Activated CD4-positive, alpha-beta T cell treated with anti-CD3 and anti-CD28 coated beads, Interleukin-2, Interleukin-6, amounts not matched to agents 100 ng/mL and 50 ng/mL, durations not matched to agents 16 hours and 8 hours (primary cell): ENCODE measurements around the gene FN1.
"Not testable (repeated sequence)": the region's sequence is repeated elsewhere in the genome, so short reads cannot be mapped to it uniquely, and the experiment has no call there.

Source experiments
- DNase-seq: peaks from one replicate; pipeline ENCODE4 v3.0.0-alpha.2; 2020

FN1 gene

GRCh38 chr2:215363461-215364156 lies 72.3 kb downstream of the FN1 start:
- DNase-seq: no peak

DNA sequence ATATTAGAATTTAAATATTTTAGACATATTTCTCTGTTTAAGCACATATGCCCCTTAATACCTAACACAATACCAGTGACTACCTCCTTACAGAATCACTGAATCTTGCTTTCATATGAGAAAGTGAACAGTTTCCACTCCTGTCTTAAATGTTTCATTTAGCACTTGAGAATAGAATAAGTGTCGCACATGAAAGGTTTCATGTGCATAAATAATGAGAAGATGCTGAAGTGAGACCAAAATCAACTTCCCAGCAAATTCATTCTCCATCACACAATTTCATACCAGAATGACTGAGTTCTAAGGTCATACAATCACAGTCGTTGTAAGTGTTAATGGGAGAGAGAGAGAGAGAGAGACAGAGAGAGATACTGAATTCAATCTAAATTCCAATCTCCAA lies 72.8 kb downstream of the FN1 start:
- no peak for DNase-seq

DNA sequence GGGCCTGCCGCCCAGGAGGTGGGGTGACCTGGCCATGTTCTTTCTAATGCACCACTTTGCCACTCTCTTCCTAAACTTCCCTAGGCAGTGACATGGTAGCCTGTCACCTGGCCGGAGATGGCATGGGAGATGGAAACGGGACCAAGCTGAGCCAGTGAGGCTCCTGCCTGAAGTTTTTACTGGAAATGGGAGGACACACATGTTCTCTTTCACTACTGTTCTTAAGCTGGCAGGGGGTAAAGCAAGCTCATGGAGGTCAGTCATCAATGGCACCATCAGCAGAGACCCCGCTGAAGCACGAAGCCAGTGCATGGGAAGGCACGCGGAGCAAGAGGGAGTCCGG lies 73.3 kb downstream of the FN1 start:
- DNase-seq: no peak

- DNase-seq: no peak
Observed at GRCh38 chr2:215361876-215362561, 73.8 kb downstream of the FN1 start.

DNA sequence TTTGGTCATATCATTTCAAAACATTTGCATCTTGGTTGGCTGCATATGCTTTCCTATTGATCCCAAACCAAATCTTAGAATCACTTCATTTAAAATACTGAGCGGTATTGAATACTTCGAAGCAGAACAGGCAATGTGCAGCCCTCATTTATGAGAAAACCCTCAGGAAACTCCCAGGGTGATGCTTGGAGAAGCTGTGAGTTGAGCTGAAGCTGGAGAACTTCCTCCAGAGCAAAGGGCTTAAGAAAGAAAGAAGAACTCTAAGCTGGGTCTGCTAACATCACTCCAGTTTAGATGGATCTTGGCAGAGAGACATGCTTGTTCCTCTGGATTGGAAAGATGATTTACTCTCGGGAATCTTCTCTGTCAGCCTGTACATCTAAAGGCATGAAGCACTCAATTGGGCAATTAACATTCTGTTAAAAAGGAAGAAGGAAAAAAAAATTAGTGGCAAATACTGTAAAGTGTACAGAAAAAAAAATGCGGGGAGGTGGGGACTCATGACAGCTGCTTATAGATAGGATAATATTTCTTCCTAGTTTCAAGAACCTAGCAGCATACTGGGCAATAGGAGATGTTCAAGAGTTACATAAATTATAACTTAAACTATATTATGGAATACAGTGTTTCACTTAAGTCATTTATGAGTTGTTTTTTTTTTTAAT lies 74.5 kb downstream of the FN1 start:
- no peak for DNase-seq

DNA sequence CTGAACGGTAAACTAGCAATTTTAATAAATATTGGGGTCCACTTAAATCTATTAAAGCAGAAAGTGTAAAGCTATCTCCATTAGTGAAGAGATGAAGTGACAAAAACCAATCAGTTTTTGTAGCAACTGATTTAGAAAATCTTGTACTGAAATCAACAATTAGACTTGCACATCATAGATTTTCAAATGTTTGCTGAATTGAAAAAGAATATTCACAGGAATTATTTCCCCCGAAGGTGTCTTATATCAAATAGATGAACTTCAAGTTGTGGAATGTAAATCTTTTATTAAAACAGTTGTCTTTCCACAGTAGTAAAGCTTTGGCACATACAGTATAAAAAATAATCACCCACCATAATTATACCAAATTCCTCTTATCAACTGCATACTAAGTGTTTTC lies 75.3 kb downstream of the FN1 start:
- DNase-seq: no peak

- not testable (repeated sequence) for DNase-seq
Observed at GRCh38 chr2:215360059-215360458, 75.8 kb downstream of the FN1 start.

DNA sequence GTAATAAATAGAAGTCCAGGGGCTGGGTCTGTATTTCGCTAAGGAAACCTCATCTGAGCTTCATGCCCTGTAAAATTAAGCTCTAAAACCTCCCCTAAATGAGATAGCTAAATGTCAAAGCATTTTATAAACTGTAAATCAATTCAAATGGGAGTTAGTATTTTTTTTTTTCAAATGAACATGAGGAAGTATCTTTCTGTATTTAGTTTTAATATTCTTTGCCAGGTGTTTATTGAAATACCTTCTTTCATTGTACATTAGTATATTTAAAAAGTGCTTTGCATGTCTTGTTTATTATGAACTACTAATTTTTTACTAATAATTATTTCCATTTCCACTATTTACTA lies 76.3 kb downstream of the FN1 start:
- DNase-seq: no peak

- DNase-seq: no peak
Observed at GRCh38 chr2:215358891-215359575, 76.8 kb downstream of the FN1 start.

DNA sequence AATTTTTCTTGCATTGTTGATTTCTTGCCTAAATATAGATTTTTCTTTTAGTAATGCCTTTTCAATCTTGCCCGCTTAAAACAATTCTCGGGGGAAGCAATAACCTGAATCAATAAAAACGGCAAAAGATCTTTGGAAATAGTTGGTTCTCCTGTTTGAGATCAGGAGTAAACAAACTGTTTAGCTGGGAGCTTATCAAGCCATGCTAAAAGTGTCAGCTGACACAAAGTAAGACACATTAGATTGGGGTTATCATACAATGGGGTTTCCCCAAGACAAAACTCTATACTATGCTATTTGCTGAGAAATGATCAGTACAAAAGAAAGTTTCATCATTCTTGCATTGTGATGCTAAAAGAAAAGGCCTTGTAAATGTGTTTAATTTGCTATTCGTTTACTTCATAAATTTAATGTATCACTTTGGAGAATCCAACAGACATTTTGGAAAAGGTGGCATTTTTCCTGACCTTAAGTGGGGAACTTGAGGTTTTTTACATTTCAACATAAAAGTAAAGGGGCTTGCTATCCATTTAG lies 77.5 kb downstream of the FN1 start:
- DNase-seq: no peak

DNA sequence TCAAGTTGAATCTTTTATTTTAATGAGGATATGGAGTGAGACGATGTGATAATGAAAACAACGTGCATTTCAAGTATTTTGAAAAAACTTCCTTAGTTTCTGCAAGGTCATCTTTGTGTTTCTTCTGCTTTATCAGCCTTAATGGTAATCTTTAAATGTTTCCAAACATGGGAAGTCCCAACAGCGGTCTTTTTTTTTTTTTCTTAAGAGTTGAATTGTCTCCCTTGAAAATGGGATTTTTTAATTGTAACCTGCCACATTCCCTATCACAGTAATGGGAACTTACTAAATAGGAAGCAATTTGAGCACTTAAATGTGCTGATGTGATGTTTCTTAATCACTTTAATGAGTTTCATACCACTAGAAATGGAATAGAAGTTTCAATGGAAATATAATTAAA lies 78.2 kb downstream of the FN1 start:
- no peak for DNase-seq

- no peak for DNase-seq
Observed at GRCh38 chr2:215356948-215357461, 78.9 kb downstream of the FN1 start.

- no peak for DNase-seq
Observed at GRCh38 chr2:215356334-215356947, 79.4 kb downstream of the FN1 start.

DNA sequence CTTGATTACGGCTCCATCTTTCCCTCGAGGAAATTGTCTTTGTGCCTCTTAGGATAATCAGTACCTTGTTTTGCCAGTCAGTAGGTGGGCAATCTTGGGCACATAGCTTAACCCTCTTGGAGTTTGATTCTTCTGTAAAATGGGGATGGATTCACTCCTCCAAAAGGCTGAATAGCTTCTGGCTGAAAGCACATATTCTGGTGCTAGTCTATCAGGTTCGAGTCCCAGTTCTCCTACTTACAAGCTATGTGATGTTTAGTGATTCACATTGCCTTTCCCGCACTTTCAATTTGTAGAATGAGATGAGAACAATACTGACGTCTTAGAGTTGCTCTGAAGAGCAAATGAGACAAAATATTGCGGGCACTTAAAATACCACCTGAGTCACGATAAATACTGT lies 80.1 kb downstream of the FN1 start:
- DNase-seq: no peak

DNA sequence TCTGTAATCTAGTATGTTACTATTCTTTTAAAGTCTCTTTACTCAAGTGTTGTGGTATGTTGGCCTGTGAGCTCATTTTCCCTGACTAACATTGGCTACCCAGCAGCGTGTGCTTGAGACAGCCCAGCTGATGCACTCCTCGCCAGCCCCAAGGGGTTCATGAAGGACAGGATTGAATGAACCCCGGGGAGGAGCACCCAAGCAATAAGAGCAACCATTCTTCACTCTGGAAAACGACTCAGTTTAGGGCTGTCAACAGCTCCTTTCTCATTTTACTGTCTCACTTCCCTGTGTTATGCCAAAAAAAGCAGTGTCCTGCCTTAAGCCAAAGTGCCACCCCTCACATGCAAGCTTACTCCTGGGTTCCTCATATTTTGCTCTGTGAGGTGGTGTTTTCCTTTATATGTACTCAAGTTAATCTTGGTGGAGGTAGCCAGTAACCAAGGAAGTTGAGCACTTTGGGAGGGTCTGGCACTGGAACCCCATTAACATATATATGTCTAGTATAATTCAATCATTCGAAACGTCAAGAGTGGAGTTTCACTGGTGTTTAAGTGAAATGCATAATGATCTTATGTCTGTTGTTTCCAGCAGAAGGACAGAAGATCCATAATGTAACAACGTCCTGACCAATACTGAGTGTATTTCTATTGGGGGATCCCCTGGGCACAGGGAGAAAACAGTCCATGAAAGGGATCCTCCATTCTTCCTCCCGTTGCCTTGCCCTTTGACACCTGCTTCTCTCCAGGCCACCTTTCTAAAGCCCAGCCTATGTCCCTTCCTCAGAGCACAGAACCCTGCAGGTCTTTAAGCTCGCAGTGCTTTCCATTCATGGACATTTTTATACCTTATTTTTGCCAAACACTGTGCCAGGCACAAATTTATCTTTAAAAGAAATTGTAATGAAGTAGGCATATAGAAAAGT lies 80.8 kb downstream of the FN1 start:
- DNase-seq: no peak

GRCh38 chr2:215352602-215353001 lies 83.3 kb downstream of the FN1 start:
- no peak for DNase-seq

- DNase-seq: no peak
Observed at GRCh38 chr2:215347878-215348277, 88.0 kb downstream of the FN1 start.

DNA sequence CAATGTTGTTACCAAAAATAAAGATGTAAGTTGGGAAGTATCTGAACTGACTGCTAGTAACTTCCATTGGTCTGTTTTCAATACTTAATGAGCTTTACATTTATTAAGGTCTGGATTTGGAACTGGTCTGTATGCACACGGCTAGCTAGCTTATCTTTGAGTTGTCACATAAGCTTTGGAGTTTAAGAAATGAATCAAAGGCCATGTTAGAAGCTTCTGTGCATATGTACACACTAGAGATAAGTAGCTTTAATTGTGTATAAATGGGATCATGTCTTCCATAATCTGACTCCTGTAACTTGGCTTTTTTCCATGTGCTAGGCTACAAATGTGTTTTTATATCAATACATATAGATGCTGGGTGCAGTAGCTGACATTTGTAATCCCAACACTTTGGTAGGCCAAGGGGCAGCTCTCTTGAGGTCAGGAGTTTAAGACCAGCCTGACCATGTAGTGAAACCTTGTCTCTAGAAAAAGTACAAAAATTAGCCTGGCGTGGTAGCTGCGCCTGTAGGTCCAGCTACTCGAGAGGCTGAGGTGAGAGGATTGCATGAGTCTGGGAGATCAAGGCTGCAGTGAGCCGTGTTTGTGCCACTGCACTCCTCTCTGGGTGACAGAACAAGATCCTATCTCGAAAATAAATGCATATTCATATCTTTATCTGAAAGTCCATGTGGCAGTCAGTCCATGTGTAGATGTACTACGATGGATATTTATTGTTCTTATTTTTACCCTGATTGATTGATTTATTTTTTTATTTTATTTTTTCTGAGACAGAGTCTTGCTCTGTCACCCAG lies 96.8 kb downstream of the FN1 start:
- DNase-seq: no peak

DNA sequence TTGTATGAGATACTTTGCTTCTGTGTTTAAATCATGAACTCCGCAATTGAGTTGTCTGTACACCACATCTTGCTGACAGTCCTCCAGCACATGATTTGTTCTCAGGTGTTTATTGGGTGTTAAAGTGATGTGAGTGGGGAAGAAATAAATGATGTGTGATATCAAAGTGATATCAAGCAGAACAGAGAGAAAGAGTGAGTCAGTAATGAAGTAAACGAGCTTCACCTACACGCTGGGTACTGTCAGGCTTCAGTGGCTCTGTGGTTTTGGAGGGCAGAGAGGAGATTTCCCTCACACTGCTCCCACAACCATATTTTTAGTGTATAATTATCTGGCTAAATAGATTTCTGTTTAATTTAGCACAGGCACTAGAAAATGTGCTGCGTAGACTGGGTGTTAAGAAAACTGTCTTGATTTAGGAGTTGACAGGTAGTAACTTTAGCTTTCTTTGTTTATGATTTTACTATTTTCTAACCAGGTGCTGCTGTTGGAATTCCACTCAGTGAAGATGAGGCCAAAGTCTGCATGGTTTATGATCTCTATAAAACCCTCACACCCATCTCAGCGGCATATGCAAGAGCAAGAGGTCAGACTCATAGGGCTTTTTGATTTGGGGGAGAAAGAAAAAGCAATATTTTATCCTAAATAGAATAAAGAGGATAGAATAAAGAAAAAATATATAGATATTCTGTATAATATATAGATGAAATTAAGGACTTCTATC lies 102.8 kb downstream of the FN1 start:
- no peak for DNase-seq

GRCh38 chr2:215328066-215328465 lies 107.8 kb downstream of the FN1 start:
- DNase-seq: no peak
